B cell (primary cell): ENCODE results near the gene KRT23.

ENCODE experiments used
- CTCF ChIP-seq: fragments of 200-600 bp; IDR thresholded peaks from one replicate; pipeline ENCODE4 v1.8.0; 2022; ENCODE audit warnings: antibody characterized with exemption, mild to moderate bottlenecking
- EZH2 ChIP-seq: IDR thresholded peaks from 2 replicates; pipeline ENCODE4 v1.6.1; 2012; ENCODE audit warnings: borderline replicate concordance, low read depth, mild to moderate bottlenecking, moderate library complexity, low read length; ENCODE audit not compliant: insufficient read depth, poor library complexity, severe bottlenecking

- TF ChIP-seq EZH2 (no peak), CTCF (no peak)
Observed at GRCh38 chr17:40916366-40916765, 21.1 kb downstream of the KRT23 start.
